ENCODE data around the gene LRCH1.
A peak's percentile ranks its signal among the peaks of the same experiment; 100 is the strongest.

Gene LRCH1

DNA sequence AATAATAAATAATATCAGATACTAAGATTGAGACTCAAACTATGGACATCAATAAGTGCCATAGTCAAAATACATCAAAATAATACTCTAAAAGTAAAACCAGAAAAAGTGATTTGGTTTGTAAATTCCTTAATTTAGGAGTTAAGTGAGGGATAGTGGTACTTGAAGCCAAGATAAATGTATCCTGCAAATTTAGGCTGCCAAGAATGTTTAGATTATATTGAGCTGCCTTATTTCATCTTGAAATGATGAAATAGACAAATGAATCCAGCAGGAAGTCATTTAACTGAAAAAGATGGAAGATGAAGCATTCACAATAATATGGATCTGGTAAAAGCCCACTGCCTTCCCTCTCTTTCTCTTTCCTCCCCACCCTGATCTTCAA lies 112.3 kb downstream of the LRCH1 start:
- TF ChIP-seq HDGF (IDR thresholded peaks at IDR 0.05; ENCODE audit: borderline replicate concordance) (no peak), SUZ12 (IDR thresholded peaks at IDR 0.05) (no peak), SP1 (IDR thresholded peaks at IDR 0.05) (no peak), NFRKB (IDR thresholded peaks at IDR 0.05) (no peak), TARDBP (IDR thresholded peaks at IDR 0.05) (no peak), CTBP1 (IDR thresholded peaks at IDR 0.05; ENCODE audit: borderline replicate concordance) (no peak), FOXA1 (IDR thresholded peaks at IDR 0.05) (no peak), FOXK2 (IDR thresholded peaks at IDR 0.05) (no peak), BHLHE40 (IDR thresholded peaks at IDR 0.05; ENCODE audit: borderline replicate concordance) (no peak), LEF1 (IDR thresholded peaks at IDR 0.05; ENCODE audit: borderline replicate concordance) (no peak), ZNF384 (IDR thresholded peaks at IDR 0.05) (no peak), FOXM1 (IDR thresholded peaks at IDR 0.05; ENCODE audit: borderline replicate concordance) (no peak), ARNT (IDR thresholded peaks at IDR 0.05) (no peak), L3MBTL2 (conservative IDR thresholded peaks at IDR 0.05) (no peak)
- TF ChIP-seq, protein P1, sequence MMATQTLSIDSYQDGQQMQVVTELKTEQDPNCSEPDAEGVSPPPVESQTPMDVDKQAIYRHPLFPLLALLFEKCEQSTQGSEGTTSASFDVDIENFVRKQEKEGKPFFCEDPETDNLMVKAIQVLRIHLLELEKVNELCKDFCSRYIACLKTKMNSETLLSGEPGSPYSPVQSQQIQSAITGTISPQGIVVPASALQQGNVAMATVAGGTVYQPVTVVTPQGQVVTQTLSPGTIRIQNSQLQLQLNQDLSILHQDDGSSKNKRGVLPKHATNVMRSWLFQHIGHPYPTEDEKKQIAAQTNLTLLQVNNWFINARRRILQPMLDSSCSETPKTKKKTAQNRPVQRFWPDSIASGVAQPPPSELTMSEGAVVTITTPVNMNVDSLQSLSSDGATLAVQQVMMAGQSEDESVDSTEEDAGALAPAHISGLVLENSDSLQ (IDR thresholded peaks at IDR 0.05) = no peak
- CTCF ChIA-PET = no interaction called here
- DNase-seq (ENCODE audit: extremely low spot score) = no peak
- POLR2A ChIA-PET = no interaction called here

DNA sequence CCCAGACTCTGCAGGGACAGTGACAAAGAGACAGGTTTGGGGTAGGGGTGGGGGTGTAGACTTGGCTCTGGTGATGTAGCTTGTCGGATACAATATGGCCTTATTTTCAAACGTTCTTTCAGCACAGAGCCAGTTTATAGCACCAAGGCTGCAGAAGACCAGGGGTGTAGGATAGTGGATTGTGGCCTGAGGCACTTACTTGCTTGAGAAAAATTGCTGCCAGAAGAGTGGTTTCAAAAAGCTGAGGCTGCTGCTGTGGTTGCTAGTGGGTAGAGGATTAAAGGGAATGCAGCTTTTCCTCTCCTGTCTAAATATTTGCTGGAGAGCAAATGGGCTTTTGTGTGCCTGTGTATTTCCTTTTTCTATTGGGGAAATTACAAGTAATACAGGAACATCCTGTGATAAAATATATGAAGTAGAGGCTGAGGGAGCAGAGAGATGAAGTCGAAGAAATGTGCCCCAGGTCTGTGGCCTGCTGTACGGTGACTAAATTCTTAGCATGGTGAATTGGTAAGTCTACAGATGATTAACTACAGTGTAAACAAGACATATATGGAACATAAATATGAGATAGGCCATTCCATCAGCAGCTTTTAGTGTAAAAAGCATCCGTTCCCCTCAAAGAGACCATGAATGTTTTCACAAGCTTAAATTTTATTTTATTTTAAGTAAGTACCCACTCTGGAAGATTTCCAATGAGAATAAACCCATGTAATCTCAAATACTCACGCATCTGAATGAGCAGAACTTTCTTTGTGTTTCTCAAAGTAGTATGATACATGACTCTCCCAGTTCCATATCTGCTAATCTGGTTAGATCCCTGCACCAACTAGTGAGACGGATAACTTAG lies 112.9 kb downstream of the LRCH1 start:
- ChIA-PET POLR2A (no interaction called here), CTCF (no interaction called here)
- TF ChIP-seq SUZ12 (IDR thresholded peaks at IDR 0.05) (no peak), ELF4 (IDR thresholded peaks at IDR 0.05) (no peak), ARNT (IDR thresholded peaks at IDR 0.05) (no peak), LEF1 (IDR thresholded peaks at IDR 0.05; ENCODE audit: borderline replicate concordance) (no peak), FOXM1 (IDR thresholded peaks at IDR 0.05; ENCODE audit: borderline replicate concordance) (no peak), NFRKB (IDR thresholded peaks at IDR 0.05) (no peak), L3MBTL2 (conservative IDR thresholded peaks at IDR 0.05) (no peak), FOXK2 (IDR thresholded peaks at IDR 0.05) (no peak), FOXA1 (IDR thresholded peaks at IDR 0.05) (no peak), TARDBP (IDR thresholded peaks at IDR 0.05) (no peak), CTBP1 (IDR thresholded peaks at IDR 0.05; ENCODE audit: borderline replicate concordance) (no peak), SP1 (IDR thresholded peaks at IDR 0.05) (no peak), HDGF (IDR thresholded peaks at IDR 0.05; ENCODE audit: borderline replicate concordance) (no peak), BHLHE40 (IDR thresholded peaks at IDR 0.05; ENCODE audit: borderline replicate concordance) (no peak)
- no peak for DNase-seq (ENCODE audit: extremely low spot score)

DNA sequence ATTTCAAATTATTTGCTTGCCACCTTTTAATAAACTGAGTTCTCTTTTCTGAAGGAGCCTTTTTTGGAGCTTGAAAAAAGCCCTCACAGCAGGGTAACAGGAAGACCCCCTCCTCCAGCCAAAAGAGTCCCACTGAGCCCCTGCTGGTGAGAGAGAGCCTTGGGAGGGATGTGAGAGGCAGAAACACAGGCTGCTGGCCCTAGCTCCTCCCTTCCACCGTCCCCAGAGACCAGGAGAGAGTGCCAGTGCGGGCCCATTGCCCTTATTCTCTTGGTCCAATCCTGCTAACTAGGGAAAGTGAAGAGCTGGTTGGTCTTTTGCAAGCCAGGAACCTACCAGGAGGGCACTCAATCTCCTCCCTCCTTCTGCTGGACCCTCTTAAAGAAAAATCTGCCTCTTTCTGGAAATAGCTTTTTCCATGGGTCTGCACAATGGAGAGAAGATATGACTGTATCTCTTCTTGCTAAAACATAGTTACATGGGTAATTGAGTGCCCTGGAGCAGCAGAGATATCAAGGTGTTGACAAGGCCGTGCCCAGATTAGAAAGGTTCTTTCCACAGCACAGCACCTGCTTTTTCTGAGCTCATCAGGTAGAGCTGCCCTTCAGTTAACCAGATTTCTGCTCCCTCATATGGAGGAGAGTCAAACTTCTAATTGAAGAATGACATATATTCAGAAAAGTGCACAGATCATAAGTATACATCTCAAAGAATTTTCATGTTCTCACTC lies 113.9 kb downstream of the LRCH1 start:
- peak; percentile 45 for DNase-seq (ENCODE audit: extremely low spot score)
- TF ChIP-seq CTBP1 (IDR thresholded peaks at IDR 0.05; ENCODE audit: borderline replicate concordance) (no peak), SUZ12 (IDR thresholded peaks at IDR 0.05) (no peak), FOXM1 (IDR thresholded peaks at IDR 0.05; ENCODE audit: borderline replicate concordance) (no peak), BHLHE40 (IDR thresholded peaks at IDR 0.05; ENCODE audit: borderline replicate concordance) (no peak)
- ChIA-PET POLR2A (no interaction called here), CTCF (no interaction called here)

DNA sequence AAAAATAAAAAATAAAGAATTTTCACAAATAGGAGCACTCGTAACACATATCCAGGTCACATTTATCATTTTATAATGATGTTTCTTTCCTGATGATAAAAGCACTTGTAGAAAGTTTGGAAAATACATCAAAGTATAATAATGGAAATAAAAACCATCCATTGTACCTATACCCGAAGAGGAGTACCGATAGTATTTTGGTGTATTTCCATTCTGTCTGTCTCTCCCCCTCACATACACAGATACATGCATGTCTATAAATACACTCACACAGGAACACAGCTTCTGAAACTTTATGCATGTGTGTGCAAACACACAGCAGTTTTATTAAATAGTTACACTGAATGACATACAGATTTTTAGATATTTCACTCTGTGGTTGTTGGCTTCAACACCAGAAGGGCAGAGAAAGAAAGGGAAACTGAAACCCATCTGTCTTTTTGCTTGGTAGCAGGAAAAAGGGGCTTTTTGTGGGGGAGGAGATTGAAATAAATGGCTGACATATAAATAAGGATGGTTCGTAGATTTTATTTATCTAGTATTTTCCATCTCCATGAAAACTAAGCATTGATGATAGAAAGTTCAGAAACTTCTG lies 114.8 kb downstream of the LRCH1 start:
- POLR2A ChIA-PET = no interaction called here
- CTCF ChIA-PET = no interaction called here
- DNase-seq (ENCODE audit: extremely low spot score) = no peak
- no peak for TF ChIP-seq ARNT (IDR thresholded peaks at IDR 0.05)
- no peak for TF ChIP-seq ELF4 (IDR thresholded peaks at IDR 0.05)
- TF ChIP-seq LEF1 (IDR thresholded peaks at IDR 0.05; ENCODE audit: borderline replicate concordance) = no peak
- no peak for TF ChIP-seq BHLHE40 (IDR thresholded peaks at IDR 0.05; ENCODE audit: borderline replicate concordance)
- TF ChIP-seq FOXA1 (IDR thresholded peaks at IDR 0.05) = no peak
- TF ChIP-seq FOXM1 (IDR thresholded peaks at IDR 0.05; ENCODE audit: borderline replicate concordance) = no peak
- no peak for TF ChIP-seq ZNF384 (IDR thresholded peaks at IDR 0.05)
- no peak for TF ChIP-seq FOXK2 (IDR thresholded peaks at IDR 0.05)
- TF ChIP-seq, protein P1 (IDR thresholded peaks at IDR 0.05) = no peak
- TF ChIP-seq TARDBP (IDR thresholded peaks at IDR 0.05) = no peak
- TF ChIP-seq NFRKB (IDR thresholded peaks at IDR 0.05) = no peak
- no peak for TF ChIP-seq SUZ12 (IDR thresholded peaks at IDR 0.05)
- no peak for TF ChIP-seq CTBP1 (IDR thresholded peaks at IDR 0.05; ENCODE audit: borderline replicate concordance)
- no peak for TF ChIP-seq HDGF (IDR thresholded peaks at IDR 0.05; ENCODE audit: borderline replicate concordance)
- no peak for TF ChIP-seq SP1 (IDR thresholded peaks at IDR 0.05)

DNA sequence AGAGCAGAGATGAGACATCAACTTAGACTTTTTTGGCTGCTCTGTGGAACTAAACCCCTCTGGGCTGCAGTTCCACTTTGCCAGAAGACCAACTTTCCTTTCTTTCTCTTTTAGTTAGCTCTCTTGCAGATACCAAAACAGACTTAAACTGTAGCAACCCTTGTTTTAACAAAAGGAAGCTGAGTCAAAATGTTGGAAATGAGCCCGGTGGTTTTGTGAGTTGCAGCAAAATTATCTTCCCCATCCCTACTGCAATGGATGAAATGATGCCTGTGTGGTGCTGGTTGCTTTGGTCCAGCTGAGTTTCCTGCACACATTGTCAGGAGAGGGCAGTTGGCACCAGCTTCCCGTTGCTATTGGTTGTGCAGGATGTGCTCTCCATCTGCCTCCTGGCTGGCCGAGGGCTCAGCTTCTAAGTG lies 115.3 kb downstream of the LRCH1 start:
- ChIA-PET POLR2A (no interaction called here), CTCF (no interaction called here)
- no peak for DNase-seq (ENCODE audit: extremely low spot score)
- TF ChIP-seq FOXK2 (IDR thresholded peaks at IDR 0.05) (no peak), SP1 (IDR thresholded peaks at IDR 0.05) (no peak), ARNT (IDR thresholded peaks at IDR 0.05) (no peak), SUZ12 (IDR thresholded peaks at IDR 0.05) (no peak), BHLHE40 (IDR thresholded peaks at IDR 0.05; ENCODE audit: borderline replicate concordance) (no peak), ELF4 (IDR thresholded peaks at IDR 0.05) (no peak), HDGF (IDR thresholded peaks at IDR 0.05; ENCODE audit: borderline replicate concordance) (no peak), L3MBTL2 (conservative IDR thresholded peaks at IDR 0.05) (no peak), LEF1 (IDR thresholded peaks at IDR 0.05; ENCODE audit: borderline replicate concordance) (no peak), TARDBP (IDR thresholded peaks at IDR 0.05) (no peak), NFRKB (IDR thresholded peaks at IDR 0.05) (no peak), FOXA1 (IDR thresholded peaks at IDR 0.05) (no peak), CTBP1 (IDR thresholded peaks at IDR 0.05; ENCODE audit: borderline replicate concordance) (no peak), FOXM1 (IDR thresholded peaks at IDR 0.05; ENCODE audit: borderline replicate concordance) (no peak)
- TF ChIP-seq, protein P1 (IDR thresholded peaks at IDR 0.05) = no peak

Data from HEK293T (cell line).